ENCODE results near the gene RPL9. TPM values are rescaled to one million over a fixed set of nuclear protein-coding genes. Genes with fewer than 3 reads are reported as not detected.
"Not testable (repeated sequence)": the region's sequence is repeated elsewhere in the genome, so short reads cannot be mapped to it uniquely, and the experiment has no call there.

RPL9 gene
- total RNA-seq, 1 experiment from 2014 or later = 386 TPM

DNA sequence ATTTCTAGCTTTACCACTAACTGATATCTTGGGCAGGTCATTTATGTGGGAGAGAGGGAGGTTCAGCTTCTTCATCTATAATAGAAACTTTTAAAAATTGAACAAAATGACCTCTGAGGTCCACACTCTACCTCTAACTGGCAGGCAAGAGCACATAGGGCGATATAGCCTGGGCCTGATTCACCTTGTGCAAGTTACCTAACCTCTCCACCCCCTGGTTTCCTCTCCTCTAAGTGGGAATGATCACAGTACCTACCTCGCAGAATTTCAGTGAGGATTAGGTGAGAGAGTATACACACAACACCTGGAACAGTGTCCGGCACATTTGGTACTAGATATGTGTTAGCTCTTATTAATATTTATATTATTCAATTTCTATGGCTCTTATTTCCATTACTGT lies 36.5 kb downstream of the RPL9 start:
- CTCF ChIA-PET = no interaction called here
- in situ Hi-C loops (cut with HindIII; ENCODE audit: low pct_unique_long_range_greater_than_20kb, low sequenced_read_pairs) = no loop called here
- TF ChIP-seq, protein P1, sequence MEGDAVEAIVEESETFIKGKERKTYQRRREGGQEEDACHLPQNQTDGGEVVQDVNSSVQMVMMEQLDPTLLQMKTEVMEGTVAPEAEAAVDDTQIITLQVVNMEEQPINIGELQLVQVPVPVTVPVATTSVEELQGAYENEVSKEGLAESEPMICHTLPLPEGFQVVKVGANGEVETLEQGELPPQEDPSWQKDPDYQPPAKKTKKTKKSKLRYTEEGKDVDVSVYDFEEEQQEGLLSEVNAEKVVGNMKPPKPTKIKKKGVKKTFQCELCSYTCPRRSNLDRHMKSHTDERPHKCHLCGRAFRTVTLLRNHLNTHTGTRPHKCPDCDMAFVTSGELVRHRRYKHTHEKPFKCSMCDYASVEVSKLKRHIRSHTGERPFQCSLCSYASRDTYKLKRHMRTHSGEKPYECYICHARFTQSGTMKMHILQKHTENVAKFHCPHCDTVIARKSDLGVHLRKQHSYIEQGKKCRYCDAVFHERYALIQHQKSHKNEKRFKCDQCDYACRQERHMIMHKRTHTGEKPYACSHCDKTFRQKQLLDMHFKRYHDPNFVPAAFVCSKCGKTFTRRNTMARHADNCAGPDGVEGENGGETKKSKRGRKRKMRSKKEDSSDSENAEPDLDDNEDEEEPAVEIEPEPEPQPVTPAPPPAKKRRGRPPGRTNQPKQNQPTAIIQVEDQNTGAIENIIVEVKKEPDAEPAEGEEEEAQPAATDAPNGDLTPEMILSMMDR (IDR thresholded peaks at IDR 0.05) = no peak
- TF ChIP-seq, protein P2, sequence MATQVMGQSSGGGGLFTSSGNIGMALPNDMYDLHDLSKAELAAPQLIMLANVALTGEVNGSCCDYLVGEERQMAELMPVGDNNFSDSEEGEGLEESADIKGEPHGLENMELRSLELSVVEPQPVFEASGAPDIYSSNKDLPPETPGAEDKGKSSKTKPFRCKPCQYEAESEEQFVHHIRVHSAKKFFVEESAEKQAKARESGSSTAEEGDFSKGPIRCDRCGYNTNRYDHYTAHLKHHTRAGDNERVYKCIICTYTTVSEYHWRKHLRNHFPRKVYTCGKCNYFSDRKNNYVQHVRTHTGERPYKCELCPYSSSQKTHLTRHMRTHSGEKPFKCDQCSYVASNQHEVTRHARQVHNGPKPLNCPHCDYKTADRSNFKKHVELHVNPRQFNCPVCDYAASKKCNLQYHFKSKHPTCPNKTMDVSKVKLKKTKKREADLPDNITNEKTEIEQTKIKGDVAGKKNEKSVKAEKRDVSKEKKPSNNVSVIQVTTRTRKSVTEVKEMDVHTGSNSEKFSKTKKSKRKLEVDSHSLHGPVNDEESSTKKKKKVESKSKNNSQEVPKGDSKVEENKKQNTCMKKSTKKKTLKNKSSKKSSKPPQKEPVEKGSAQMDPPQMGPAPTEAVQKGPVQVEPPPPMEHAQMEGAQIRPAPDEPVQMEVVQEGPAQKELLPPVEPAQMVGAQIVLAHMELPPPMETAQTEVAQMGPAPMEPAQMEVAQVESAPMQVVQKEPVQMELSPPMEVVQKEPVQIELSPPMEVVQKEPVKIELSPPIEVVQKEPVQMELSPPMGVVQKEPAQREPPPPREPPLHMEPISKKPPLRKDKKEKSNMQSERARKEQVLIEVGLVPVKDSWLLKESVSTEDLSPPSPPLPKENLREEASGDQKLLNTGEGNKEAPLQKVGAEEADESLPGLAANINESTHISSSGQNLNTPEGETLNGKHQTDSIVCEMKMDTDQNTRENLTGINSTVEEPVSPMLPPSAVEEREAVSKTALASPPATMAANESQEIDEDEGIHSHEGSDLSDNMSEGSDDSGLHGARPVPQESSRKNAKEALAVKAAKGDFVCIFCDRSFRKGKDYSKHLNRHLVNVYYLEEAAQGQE (IDR thresholded peaks at IDR 0.05; ENCODE audit: insufficient read depth in 1 of 2, low read depth in 2 of 2, low read length in 1 of 2) = no peak
- intact Hi-C loops (cut with micrococcal nuclease; ENCODE audit: unreplicated experiment) = no loop called here
- H3K4me1 ChIP-seq (ENCODE audit: control insufficient read depth, insufficient read depth, low read length) = no peaks in the 10 kb centered on the region
- DNase-seq (ENCODE audit: low read depth, low spot score) (no peak), ATAC-seq (no peak)
- H3K27ac ChIP-seq (ENCODE audit: low read length) = no peak overlapping the region
- H3K27me3 ChIP-seq (ENCODE audit: control insufficient read depth, insufficient read depth, low read length) = no peaks in the 10 kb centered on the region
- POLR2A ChIA-PET = no interaction called here
- H3K4me3 ChIP-seq (ENCODE audit: low read depth in 2 of 2, low read length in 2 of 2) = no peak overlapping the region
- BruUV-seq (replicated peaks) = no TSS peak
- H3K36me3 ChIP-seq (ENCODE audit: control insufficient read depth, insufficient read depth, low read length) = no peaks in the 10 kb centered on the region
- H3K9me3 ChIP-seq (ENCODE audit: control insufficient read depth, insufficient read depth, low read depth, low read length) = no peaks in the 10 kb centered on the region

DNA sequence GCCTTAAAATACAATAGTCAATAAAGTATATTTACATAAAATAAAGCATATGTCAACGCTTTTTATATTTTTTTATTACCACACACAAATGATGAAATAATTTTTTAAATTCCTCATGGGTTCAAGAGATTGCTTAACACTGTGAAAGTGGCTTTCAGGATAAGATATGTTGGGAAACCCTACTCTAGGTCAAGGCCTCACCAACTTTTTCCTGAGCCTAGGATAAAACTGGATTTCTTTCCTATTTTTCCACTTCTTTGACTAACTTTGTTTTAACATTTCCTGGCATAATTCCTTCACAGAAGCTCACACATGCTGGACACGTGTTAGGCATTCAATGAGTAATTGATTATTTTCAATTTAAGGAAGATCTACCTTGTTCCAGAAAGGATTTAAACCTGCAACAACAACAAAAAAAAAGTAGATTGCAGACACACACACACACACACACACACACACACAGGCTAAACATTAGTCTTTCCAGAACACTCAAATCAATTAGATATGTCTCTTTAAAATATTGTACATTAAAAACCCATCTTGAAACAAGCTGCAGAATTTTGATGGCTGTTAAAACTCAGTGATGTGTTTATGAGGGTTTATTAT lies 42.9 kb downstream of the RPL9 start:
- H3K27ac ChIP-seq (ENCODE audit: low read length) = no peak overlapping the region
- no peaks in the 10 kb centered on the region for H3K9me3 ChIP-seq (ENCODE audit: control insufficient read depth, insufficient read depth, low read depth, low read length)
- H3K27me3 ChIP-seq (ENCODE audit: control insufficient read depth, insufficient read depth, low read length) = no peaks in the 10 kb centered on the region
- H3K4me3 ChIP-seq (ENCODE audit: low read depth in 2 of 2, low read length in 2 of 2) = no peak overlapping the region
- CTCF ChIA-PET = no interaction called here
- POLR2A ChIA-PET = interaction anchor here (0.7 to 1.0 kb wide), 2 partner anchors 15 to 275 kb away, joined by 3 read pairs; no protein-coding TSS in a partner anchor
- no peaks in the 10 kb centered on the region for H3K36me3 ChIP-seq (ENCODE audit: control insufficient read depth, insufficient read depth, low read length)
- intact Hi-C loops (cut with micrococcal nuclease; ENCODE audit: unreplicated experiment) (no loop called here), in situ Hi-C loops (cut with HindIII; ENCODE audit: low pct_unique_long_range_greater_than_20kb, low sequenced_read_pairs) (no loop called here)
- TF ChIP-seq POLR2AphosphoS5 (IDR thresholded peaks at IDR 0.05; ENCODE audit: low read depth, low read length) (no peak), TCF7L2 (IDR thresholded peaks at IDR 0.05; ENCODE audit: low read depth, low read length) (no peak), SIN3A (IDR thresholded peaks at IDR 0.05; ENCODE audit: borderline replicate concordance, insufficient read depth, low read depth, low read length) (no peak)
- TF ChIP-seq, protein P1 (IDR thresholded peaks at IDR 0.05) = no peak
- TF ChIP-seq, protein P2 (IDR thresholded peaks at IDR 0.05; ENCODE audit: insufficient read depth in 1 of 2, low read depth in 2 of 2, low read length in 1 of 2) = no peak
- no TSS peak for BruUV-seq (replicated peaks)
- ATAC-seq (no peak), DNase-seq (ENCODE audit: low read depth, low spot score) (no peak)
- no peaks in the 10 kb centered on the region for H3K4me1 ChIP-seq (ENCODE audit: control insufficient read depth, insufficient read depth, low read length)

DNA sequence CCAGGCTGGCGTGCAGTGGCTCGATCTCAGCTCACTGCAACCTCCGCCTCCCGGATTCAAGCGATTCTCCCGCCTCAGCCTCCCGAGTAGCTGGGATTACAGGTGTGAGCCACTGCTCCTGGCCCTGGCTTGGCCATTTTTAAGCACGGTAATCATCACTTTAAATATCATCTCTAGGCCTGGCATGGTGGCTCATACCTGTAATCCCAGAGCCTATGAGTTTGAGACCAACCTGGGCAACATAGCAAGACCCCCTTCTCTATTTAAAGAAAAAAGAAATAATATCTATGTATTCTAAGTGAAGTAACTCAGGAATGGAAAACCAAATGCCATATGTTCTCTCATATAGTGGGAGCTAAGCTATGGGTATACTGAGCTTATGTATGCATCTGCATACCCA lies 47.2 kb downstream of the RPL9 start:
- intact Hi-C loops (cut with micrococcal nuclease; ENCODE audit: unreplicated experiment); POLR2A ChIA-PET; in situ Hi-C loops (cut with HindIII; ENCODE audit: low pct_unique_long_range_greater_than_20kb, low sequenced_read_pairs): not testable (repeated sequence)

More for the DNA sequence above, 47.2 kb downstream of the RPL9 start:
- BruUV-seq (replicated peaks); H3K4me3 ChIP-seq (ENCODE audit: low read depth in 2 of 2, low read length in 2 of 2); H3K4me1 ChIP-seq (ENCODE audit: control insufficient read depth, insufficient read depth, low read length); H3K9me3 ChIP-seq (ENCODE audit: control insufficient read depth, insufficient read depth, low read depth, low read length); DNase-seq (ENCODE audit: low read depth, low spot score); H3K36me3 ChIP-seq (ENCODE audit: control insufficient read depth, insufficient read depth, low read length); H3K27ac ChIP-seq (ENCODE audit: low read length); ATAC-seq; H3K27me3 ChIP-seq (ENCODE audit: control insufficient read depth, insufficient read depth, low read length): not testable (repeated sequence)
- CTCF ChIA-PET = interaction anchor here (0.7 kb wide), 2 partner anchors 103 to 556 kb away, joined by 6 to 12 read pairs; no protein-coding TSS in a partner anchor

All from Panc1 (cell line).